ENCODE measurements around the gene DIAPH2. TPM values are rescaled to one million over a fixed set of nuclear protein-coding genes. Genes with fewer than 3 reads are reported as not detected.

Gene DIAPH2
- total RNA-seq, 1 donor from 2014 or later: 3.8 TPM

GRCh38 chrX:96764864-96765263, 80.2 kb downstream of the DIAPH2 start:
- no peak for DNase-seq
- TF ChIP-seq CTCF (IDR thresholded peaks at IDR 0.05; ENCODE audit: partially characterized antibody, unreplicated experiment): no peak
- Mint-ChIP-seq H3K9me3 (ENCODE audit: unreplicated experiment) (no peaks in the 10 kb centered on the region), H3K4me3 (ENCODE audit: unreplicated experiment) (no peak overlapping the region), H3K36me3 (ENCODE audit: unreplicated experiment) (no peaks in the 10 kb centered on the region), H3K4me1 (ENCODE audit: low read depth, unreplicated experiment) (peaks cover 5% of the 10 kb centered on the region), H3K27ac (ENCODE audit: unreplicated experiment) (no peak overlapping the region), H3K27me3 (ENCODE audit: unreplicated experiment) (no peaks in the 10 kb centered on the region)

- no peak for DNase-seq
Measured at GRCh38 chrX:96770315-96770714, 85.7 kb downstream of the DIAPH2 start.

GRCh38 chrX:96771486-96771885, 86.8 kb downstream of the DIAPH2 start:
- no peak for DNase-seq
- no peak overlapping the region for H3K27ac Mint-ChIP-seq (ENCODE audit: unreplicated experiment)
- no peaks in the 10 kb centered on the region for H3K4me1 Mint-ChIP-seq (ENCODE audit: low read depth, unreplicated experiment)
- TF ChIP-seq CTCF (IDR thresholded peaks at IDR 0.05; ENCODE audit: partially characterized antibody, unreplicated experiment): no peak
- no peaks in the 10 kb centered on the region for H3K27me3 Mint-ChIP-seq (ENCODE audit: unreplicated experiment)
- H3K4me3 Mint-ChIP-seq (ENCODE audit: unreplicated experiment): no peak overlapping the region
- no peaks in the 10 kb centered on the region for H3K36me3 Mint-ChIP-seq (ENCODE audit: unreplicated experiment)
- H3K9me3 Mint-ChIP-seq (ENCODE audit: unreplicated experiment): no peaks in the 10 kb centered on the region

More at GRCh38 chrX:96770315-96770714, 85.7 kb downstream of the DIAPH2 start:
- no peak for TF ChIP-seq CTCF (IDR thresholded peaks at IDR 0.05; ENCODE audit: partially characterized antibody, unreplicated experiment)
- Mint-ChIP-seq H3K4me1 (ENCODE audit: low read depth, unreplicated experiment) (no peaks in the 10 kb centered on the region), H3K9me3 (ENCODE audit: unreplicated experiment) (no peaks in the 10 kb centered on the region), H3K27ac (ENCODE audit: unreplicated experiment) (no peak overlapping the region), H3K4me3 (ENCODE audit: unreplicated experiment) (no peak overlapping the region), H3K36me3 (ENCODE audit: unreplicated experiment) (no peaks in the 10 kb centered on the region), H3K27me3 (ENCODE audit: unreplicated experiment) (no peaks in the 10 kb centered on the region)

- H3K36me3 Mint-ChIP-seq (ENCODE audit: unreplicated experiment): no peaks in the 10 kb centered on the region
- DNase-seq: no peak
- H3K4me3 Mint-ChIP-seq (ENCODE audit: unreplicated experiment): no peak overlapping the region
- H3K27ac Mint-ChIP-seq (ENCODE audit: unreplicated experiment): no peak overlapping the region
- TF ChIP-seq CTCF (IDR thresholded peaks at IDR 0.05; ENCODE audit: partially characterized antibody, unreplicated experiment): no peak
- no peaks in the 10 kb centered on the region for H3K9me3 Mint-ChIP-seq (ENCODE audit: unreplicated experiment)
- H3K27me3 Mint-ChIP-seq (ENCODE audit: unreplicated experiment): no peaks in the 10 kb centered on the region
- H3K4me1 Mint-ChIP-seq (ENCODE audit: low read depth, unreplicated experiment): no peaks in the 10 kb centered on the region
Measured at GRCh38 chrX:96774116-96774515, 89.5 kb downstream of the DIAPH2 start.

GRCh38 chrX:96776966-96777365, 92.3 kb downstream of the DIAPH2 start:
- no peak for DNase-seq
- no peaks in the 10 kb centered on the region for H3K4me1 Mint-ChIP-seq (ENCODE audit: low read depth, unreplicated experiment)
- H3K4me3 Mint-ChIP-seq (ENCODE audit: unreplicated experiment): no peak overlapping the region
- no peaks in the 10 kb centered on the region for H3K27me3 Mint-ChIP-seq (ENCODE audit: unreplicated experiment)
- TF ChIP-seq CTCF (IDR thresholded peaks at IDR 0.05; ENCODE audit: partially characterized antibody, unreplicated experiment): no peak
- no peak overlapping the region for H3K27ac Mint-ChIP-seq (ENCODE audit: unreplicated experiment)
- no peaks in the 10 kb centered on the region for H3K9me3 Mint-ChIP-seq (ENCODE audit: unreplicated experiment)
- H3K36me3 Mint-ChIP-seq (ENCODE audit: unreplicated experiment): no peaks in the 10 kb centered on the region

Data from glutamatergic neuron (in vitro differentiated cells).